NCI-H1092 treated with DMSO at 0.1 percent for 48 hours (cell line): ENCODE results near the gene MSH6.
"Not testable (repeated sequence)": the region's sequence is repeated elsewhere in the genome, so short reads cannot be mapped to it uniquely, and the experiment has no call there.

ENCODE experiments used
- DNase-seq: peaks from one replicate; lab custom pipeline; 2025; lab: John Stamatoyannopoulos, UW

The MSH6 gene

DNA sequence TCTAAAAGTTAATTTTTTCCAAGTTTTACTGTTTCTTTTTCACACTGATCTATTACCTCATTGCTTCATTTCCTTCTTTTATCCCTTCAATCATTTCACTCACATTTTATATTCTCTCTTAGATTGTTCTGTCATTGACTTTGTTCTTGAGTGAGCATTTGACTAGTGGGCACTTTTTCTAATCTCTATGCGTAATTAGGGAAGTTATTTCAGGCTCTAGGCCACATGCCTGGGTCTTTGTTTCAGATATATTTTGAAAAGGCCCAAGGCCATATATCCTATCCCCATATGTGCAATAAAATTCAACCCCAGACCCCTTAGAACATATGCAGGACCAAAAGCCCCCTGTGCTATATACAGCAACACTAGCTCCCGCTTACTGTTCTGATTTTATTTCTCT, 61.2 kb downstream of the MSH6 start:
- DNase-seq: no peak

DNA sequence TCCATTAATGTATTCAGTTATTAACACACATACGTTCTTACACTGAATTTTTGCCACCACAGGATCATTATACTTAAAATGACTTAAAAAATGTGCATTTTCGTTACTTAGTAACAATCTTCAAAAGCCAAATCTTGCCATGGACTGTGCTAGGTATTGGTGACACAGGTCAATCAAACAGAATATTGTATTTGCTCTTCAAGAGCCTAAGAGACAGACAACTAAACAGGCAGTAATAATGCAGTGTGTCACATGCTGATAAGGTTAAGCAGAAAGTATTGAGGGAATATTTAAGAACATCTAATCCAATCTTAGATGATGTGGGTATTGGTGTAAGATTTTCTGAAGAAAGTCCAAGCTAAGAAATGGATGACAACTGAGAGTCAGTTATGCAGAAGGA, 66.4 kb downstream of the MSH6 start:
- no peak for DNase-seq

DNA sequence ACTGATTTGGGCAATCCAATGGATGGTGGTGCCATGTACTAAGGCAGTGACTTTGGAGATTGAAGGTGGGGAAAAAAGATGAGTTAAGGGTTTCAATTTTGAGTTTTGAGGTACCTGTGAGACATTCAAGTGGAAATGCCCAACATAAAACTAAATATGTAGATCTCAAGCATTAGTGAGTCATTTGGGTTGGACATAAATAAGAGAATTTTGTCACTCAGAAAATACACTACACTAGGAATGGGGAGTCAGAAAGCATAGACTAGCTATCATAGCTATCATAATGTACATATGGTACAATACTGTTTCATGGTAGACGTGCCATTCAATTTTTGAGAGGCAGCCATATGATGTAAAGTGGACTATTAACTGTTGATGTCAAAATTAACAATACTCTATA, 67.3 kb downstream of the MSH6 start:
- no peak for DNase-seq

DNA sequence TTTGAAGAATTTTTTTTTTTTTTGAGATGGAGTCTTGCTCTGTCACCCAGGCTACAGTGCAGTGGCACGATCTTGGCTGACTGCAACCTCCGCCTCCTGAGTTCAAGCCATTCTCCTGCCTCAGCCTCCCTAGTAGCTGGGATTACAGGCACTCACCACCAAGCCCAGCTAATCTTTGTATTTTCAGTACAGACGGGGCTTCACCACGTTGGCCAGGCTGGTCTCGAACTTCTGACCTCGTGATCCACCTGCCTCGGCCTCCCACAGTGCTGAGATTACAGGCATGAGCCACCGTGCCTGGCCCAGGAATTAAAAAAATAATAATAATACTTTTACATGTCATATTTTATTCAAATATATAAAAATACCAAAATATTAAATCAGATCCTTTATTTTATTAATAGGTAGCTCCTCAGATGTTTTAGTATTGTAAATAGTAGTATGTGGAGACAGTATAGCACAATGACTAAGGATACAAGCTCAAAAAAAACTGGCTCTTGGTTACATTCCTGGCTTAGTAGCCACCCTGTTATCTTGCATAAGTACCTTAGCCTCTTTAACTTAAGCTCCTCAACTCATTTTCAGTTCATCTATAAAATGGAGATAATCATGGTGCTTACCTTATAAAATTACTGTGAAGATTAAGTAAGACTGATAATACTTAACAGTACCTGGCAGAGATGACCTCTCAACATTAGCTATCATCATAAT, 70.3 kb downstream of the MSH6 start:
- not testable (repeated sequence) for DNase-seq
